ENCODE measurements around the gene ZNF865. TPM values are rescaled to one million over a fixed set of nuclear protein-coding genes. Genes with fewer than 3 reads are reported as not detected.
A peak's percentile ranks its signal among the peaks of the same experiment; 100 is the strongest.

The ZNF865 gene
- total RNA-seq, 4 donors from 2014 or later: 7.5 to 15.4 (median 10.2) TPM

DNA sequence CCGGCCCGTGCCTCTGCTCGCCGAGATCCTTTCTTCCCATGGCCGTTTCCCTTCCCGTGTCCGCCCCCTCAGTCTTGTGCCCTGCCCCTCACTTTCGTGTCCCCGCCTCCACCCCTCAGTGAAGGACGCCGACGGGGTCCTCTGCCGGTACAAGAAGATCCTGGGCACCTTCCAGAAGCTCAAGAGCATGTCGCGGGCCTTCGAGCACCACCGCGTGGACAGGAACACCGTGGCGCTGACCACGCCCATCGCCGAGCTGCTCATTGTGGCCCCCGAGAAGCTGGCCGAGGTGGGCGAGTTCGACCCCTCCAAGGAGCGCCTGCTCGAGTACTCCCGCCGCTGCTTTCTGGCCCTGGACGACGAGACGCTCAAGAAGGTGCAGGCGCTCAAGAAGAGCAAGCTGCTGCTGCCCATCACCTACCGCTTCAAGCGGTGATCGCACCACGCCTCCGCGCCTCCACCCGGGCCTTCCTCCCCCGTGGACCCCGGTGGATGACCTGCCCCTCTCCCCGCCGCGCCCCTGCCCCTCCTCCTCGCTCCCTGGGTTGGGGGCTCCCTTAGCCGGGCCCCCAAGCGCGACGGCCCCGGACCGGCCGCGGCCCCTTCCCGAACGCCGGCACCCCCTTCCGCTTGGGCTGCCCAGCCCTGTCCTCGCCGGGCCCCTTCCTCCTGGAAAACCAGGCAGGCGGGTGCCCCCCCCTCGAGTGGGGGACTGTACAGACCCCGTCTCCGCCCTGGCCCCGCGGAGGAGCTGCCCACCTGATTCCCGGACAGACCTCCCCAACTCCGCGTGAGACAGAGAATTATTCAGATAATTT, 47.1 kb downstream of the ZNF865 start:
- peaks cover 42 to 65% (median 53%) of the 10 kb centered on the region in 4 donors for H3K4me1 ChIP-seq
- TF ChIP-seq EP300 (IDR thresholded peaks at IDR 0.05) (no peak), POLR2A (IDR thresholded peaks at IDR 0.05; ENCODE audit: low read depth) (no peak), POLR2AphosphoS5 (IDR thresholded peaks at IDR 0.05) (no peak)
- TF ChIP-seq, protein P1, sequence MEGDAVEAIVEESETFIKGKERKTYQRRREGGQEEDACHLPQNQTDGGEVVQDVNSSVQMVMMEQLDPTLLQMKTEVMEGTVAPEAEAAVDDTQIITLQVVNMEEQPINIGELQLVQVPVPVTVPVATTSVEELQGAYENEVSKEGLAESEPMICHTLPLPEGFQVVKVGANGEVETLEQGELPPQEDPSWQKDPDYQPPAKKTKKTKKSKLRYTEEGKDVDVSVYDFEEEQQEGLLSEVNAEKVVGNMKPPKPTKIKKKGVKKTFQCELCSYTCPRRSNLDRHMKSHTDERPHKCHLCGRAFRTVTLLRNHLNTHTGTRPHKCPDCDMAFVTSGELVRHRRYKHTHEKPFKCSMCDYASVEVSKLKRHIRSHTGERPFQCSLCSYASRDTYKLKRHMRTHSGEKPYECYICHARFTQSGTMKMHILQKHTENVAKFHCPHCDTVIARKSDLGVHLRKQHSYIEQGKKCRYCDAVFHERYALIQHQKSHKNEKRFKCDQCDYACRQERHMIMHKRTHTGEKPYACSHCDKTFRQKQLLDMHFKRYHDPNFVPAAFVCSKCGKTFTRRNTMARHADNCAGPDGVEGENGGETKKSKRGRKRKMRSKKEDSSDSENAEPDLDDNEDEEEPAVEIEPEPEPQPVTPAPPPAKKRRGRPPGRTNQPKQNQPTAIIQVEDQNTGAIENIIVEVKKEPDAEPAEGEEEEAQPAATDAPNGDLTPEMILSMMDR (IDR thresholded peaks at IDR 0.05): no peak
- no peak for DNase-seq (ENCODE audit: extremely low spot score)
- H3K27ac ChIP-seq (replicated peaks in 1 of 4): peak overlapping the region; percentile 97 to 100 (median 98)
- no peaks in the 10 kb centered on the region for H3K27me3 ChIP-seq
- H3K9me3 ChIP-seq: no peaks in the 10 kb centered on the region
- WGBS: 71% methylated on average over 71 of the region's 71 CpGs
- intact Hi-C loops (cut with DNase I): loop anchor here (2.0 to 10.0 kb wide), 2 partner anchors 18 to 538 kb away; partner anchors contain the start of gene PPP1R12C
- H3K4me3 ChIP-seq: no peak overlapping the region
- peaks cover 0 to 26% (median 8%) of the 10 kb centered on the region in 4 donors for H3K36me3 ChIP-seq

DNA sequence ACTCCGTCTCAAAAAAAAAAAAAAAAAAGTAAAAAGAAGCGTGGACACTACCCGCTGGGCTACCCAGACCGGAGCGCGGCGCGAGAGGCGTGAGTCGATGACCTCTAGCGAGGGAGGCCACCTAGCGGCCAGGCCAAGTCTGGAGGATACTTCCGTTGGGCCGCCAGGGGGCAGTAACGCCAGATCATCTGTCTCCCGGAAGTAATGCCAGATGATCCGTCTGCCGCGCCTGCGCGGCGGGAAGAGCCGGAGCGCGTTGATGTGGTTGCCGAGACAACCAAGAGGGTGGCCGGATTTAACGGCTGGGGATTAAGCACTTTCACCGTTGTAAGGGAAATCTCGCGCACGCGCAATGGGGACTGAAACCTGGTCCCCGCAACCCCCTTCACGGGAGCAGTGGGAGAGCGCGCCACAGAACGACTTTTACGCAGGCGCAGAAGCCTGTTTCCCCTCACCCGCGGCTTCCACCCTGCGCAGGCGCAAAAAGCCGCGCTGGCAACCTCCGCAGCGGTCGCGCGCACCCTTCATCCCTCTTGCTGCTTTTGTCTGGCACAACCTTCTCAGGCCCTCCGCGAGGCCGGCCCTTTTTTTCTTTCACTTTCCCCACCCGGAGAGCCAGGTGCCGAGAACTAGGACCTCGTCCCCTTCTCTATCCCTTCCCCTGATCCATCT, 48.3 kb downstream of the ZNF865 start:
- no peaks in the 10 kb centered on the region for H3K9me3 ChIP-seq
- H3K27ac ChIP-seq (replicated peaks in 1 of 4): peak overlapping the region; percentile 97 to 100 (median 98)
- peaks cover 48 to 68% (median 56%) of the 10 kb centered on the region in 4 donors for H3K4me1 ChIP-seq
- TF ChIP-seq, protein P1 (IDR thresholded peaks at IDR 0.05): peak; percentile 88 to 100 (median 97)
- TF ChIP-seq EP300 (IDR thresholded peaks at IDR 0.05): no peak
- peak; percentile 85 to 96 for TF ChIP-seq POLR2AphosphoS5 (IDR thresholded peaks at IDR 0.05)
- peak; percentile 62 for TF ChIP-seq POLR2A (IDR thresholded peaks at IDR 0.05; ENCODE audit: low read depth)
- peaks cover 0 to 27% (median 10%) of the 10 kb centered on the region in 4 donors for H3K36me3 ChIP-seq
- H3K4me3 ChIP-seq: peak overlapping the region; percentile 78 to 100 (median 92)
- intact Hi-C loops (cut with DNase I): loop anchor here (2.0 to 10.0 kb wide), 2 partner anchors 19 to 539 kb away; partner anchors contain the start of gene PPP1R12C
- under 1% methylated on average over 50 of the region's 57 CpGs for WGBS
- H3K27me3 ChIP-seq: no peaks in the 10 kb centered on the region
- peak; percentile 99 for DNase-seq (ENCODE audit: extremely low spot score)

DNA sequence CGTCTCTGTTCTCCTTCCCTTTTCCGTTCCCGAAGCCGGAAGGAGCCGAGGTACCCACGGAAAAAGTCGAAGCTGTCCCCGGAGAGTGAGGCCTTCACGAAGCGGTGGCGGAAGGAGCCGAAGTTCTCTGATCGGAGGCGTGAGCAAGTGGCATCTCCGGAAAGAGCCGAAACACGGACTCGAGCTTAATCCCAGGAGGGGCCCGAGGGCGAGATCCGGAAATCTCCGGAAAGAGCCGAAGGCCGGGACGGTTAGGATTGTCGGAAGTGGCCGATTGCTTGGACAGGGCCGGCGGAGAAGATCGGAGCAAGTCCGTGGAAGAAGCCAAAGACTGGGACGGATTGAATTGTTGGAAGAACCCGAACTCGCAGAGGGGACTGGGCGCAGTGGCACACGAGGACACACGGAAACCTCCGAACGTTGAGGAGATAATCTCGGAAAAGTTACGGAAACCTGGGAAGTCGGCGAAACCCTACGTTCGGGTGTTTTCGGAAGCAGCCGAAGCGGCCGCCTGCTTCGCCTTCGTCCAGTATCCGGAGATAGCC, 48.9 kb downstream of the ZNF865 start:
- Histone ChIP-seq H3K27me3 (no peaks in the 10 kb centered on the region), H3K4me3 (peak overlapping the region; percentile 78 to 100 (median 92)), H3K36me3 (peaks cover 1 to 34% (median 15%) of the 10 kb centered on the region in 4 donors), H3K9me3 (no peaks in the 10 kb centered on the region), H3K4me1 (peaks cover 48 to 68% (median 56%) of the 10 kb centered on the region in 4 donors), H3K27ac (replicated peaks in 1 of 4) (peak overlapping the region; percentile 97 to 100 (median 98))
- DNase-seq (ENCODE audit: extremely low spot score): peak; percentile 100
- TF ChIP-seq, protein P1 (IDR thresholded peaks at IDR 0.05): no peak
- TF ChIP-seq POLR2AphosphoS5 (IDR thresholded peaks at IDR 0.05): no peak
- no peak for TF ChIP-seq POLR2A (IDR thresholded peaks at IDR 0.05; ENCODE audit: low read depth)
- no peak for TF ChIP-seq EP300 (IDR thresholded peaks at IDR 0.05)
- 0% methylated on average over 37 of the region's 52 CpGs for WGBS
- intact Hi-C loops (cut with DNase I): loop anchor here (10.0 kb wide), 1 partner anchor 540 kb away; the partner anchor contains the start of gene PPP1R12C

DNA sequence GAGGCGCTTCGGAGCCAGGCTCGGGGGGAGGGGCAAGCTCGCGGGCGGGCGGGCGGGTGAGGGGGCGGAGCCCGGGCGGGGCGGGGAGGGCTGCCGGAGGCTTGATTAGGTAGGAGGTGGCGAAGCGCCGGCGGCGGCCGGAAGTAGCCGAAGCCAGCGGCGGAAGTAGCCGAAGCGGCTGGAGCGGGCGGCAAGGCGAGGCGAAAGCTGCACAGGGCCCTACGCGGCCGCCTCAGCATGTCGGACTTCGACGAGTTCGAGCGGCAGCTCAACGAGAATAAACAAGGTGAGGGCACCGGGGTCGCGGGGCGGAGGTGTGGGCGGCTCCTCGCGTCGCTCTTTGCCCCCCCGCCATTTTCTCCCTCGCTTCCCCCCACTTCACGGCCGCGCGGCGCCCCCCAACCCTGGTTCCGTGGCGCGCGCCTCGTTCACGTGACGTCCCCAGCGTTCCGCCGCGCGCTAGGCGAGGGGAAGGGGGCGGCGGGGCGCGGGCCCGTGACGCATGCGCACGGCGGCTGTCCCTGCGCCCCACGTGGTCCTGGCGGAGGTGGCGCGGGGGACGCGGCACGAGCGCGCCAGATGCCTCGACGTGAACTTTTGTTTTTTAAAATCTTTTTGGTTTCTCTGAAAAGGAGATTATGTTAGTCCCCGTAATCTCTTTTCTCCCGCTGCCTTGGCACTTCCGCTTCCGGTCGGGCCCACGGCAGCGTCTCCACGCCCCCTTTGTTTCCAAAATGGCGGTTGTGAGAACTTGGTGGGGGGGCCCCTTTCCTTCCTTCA, 49.6 kb downstream of the ZNF865 start, which contains the start of gene U2AF2:
TSS of gene U2AF2 (plus strand) at position 168 of the 780 bp plus-strand sequence. CDS start at position 238, 70 bp downstream.
- TF ChIP-seq, protein P1 (IDR thresholded peaks at IDR 0.05): peak in 1 of 3 experiments; percentile 8
- TF ChIP-seq EP300 (IDR thresholded peaks at IDR 0.05) (no peak), POLR2AphosphoS5 (IDR thresholded peaks at IDR 0.05) (peak; percentile 36 to 87), POLR2A (IDR thresholded peaks at IDR 0.05; ENCODE audit: low read depth) (peak; percentile 39)
- WGBS: under 1% methylated on average over 45 of the region's 95 CpGs
- peak within 1 kb of the TSS; percentile 78 to 100 (median 92) for H3K4me3 ChIP-seq
- H3K27ac ChIP-seq (replicated peaks in 1 of 4): peak within 1 kb of the TSS; percentile 97 to 100 (median 98)
- H3K36me3 ChIP-seq: peaks cover 7 to 39% (median 22%) of the 10 kb centered on the region in 4 donors
- intact Hi-C loops (cut with DNase I): loop anchor here (10.0 kb wide), 1 partner anchor 540 kb away; the partner anchor contains the start of gene PPP1R12C
- H3K27me3 ChIP-seq: no peaks in the 10 kb centered on the region
- peaks cover 52 to 68% (median 57%) of the 10 kb centered on the region in 4 donors for H3K4me1 ChIP-seq
- DNase-seq (ENCODE audit: extremely low spot score): peak; percentile 98
- H3K9me3 ChIP-seq: no peaks in the 10 kb centered on the region
